HEK293 (cell line): ENCODE data around the gene TMEM183A.

Experiments used
- CTCF ChIA-PET: fragments of 350-600 bp; formaldehyde crosslinking; extraction: SDS; loops from one replicate; lab custom pipeline; 2021; ENCODE audit warnings: antibody characterized with exemption; lab: Yijun Ruan, JAX
- POLR2A ChIA-PET: fragments of 300-600 bp; formaldehyde crosslinking; extraction: SDS; loops from one replicate; lab custom pipeline; 2020; ENCODE audit warnings: antibody characterized with exemption, inconsistent platforms; lab: Yijun Ruan, JAX
- H3K27ac ChIP-seq: fragments of 200-500 bp; sonication (Bioruptor generic); 2 replicates; pipeline ENCODE4 v1.5.1; 2014; ENCODE audit warnings: low read depth, low read length, control low read depth, inconsistent platforms; ENCODE audit errors: extremely low read depth
- H3K36me3 ChIP-seq, 2 experiments: fragments of 200-500 bp in 1 of 2; sonication (Bioruptor generic) in 1 of 2; 1 replicate in 1 of 2; 2 replicates in 1 of 2; pipeline ENCODE4 v1.5.1; 2014 to 2017; ENCODE audit warnings: inconsistent platforms in 2 of 2, low read length in 2 of 2; ENCODE audit not compliant: control insufficient read depth in 2 of 2, insufficient read depth in 1 of 2
- H3K4me1 ChIP-seq: fragments of 200-500 bp; sonication (Bioruptor generic); 2 replicates; pipeline ENCODE4 v1.5.1; 2014; ENCODE audit warnings: mild to moderate bottlenecking, low read length, inconsistent platforms; ENCODE audit not compliant: control insufficient read depth, insufficient read depth
- H3K4me3 ChIP-seq: 2 replicates; pipeline ENCODE4 v1.5.1; 2011; ENCODE audit warnings: low read depth, mild to moderate bottlenecking, control low read depth, low read length, moderate library complexity
- H3K9me3 ChIP-seq: fragments of 200-500 bp; sonication (Bioruptor generic); 2 replicates; pipeline ENCODE4 v1.5.1; 2014; ENCODE audit warnings: low read depth, low read length, inconsistent platforms; ENCODE audit not compliant: control insufficient read depth, insufficient read depth
- EGR2 ChIP-seq: fragments of 450-650 bp; formaldehyde crosslinking; IDR thresholded peaks from 2 replicates; pipeline ENCODE4 v1.5.1; 2016; ENCODE audit warnings: low read depth, missing biosample characterization, missing genetic modification characterization
- HOXD13 ChIP-seq: sonication (generic); formaldehyde crosslinking; IDR thresholded peaks from 2 replicates; pipeline ENCODE4 v1.8.0; 2022; ENCODE audit warnings: missing genetic modification reagents, borderline replicate concordance
- IKZF3 ChIP-seq: fragments of 450-650 bp; IDR thresholded peaks from 2 replicates; pipeline ENCODE4 v1.5.0; 2018; ENCODE audit warnings: missing biosample characterization, mild to moderate bottlenecking, missing genetic modification characterization, moderate library complexity
- SALL2 ChIP-seq: fragments of 450-650 bp; formaldehyde crosslinking; IDR thresholded peaks from 2 replicates; pipeline ENCODE4 v1.5.0; 2017; ENCODE audit warnings: missing biosample characterization, mild to moderate bottlenecking, missing genetic modification characterization, borderline replicate concordance
- YY1 ChIP-seq: fragments of 450-650 bp; formaldehyde crosslinking; IDR thresholded peaks from 2 replicates; pipeline ENCODE4 v1.5.1; 2018; ENCODE audit warnings: missing biosample characterization, missing genetic modification characterization
- ZBTB44 ChIP-seq: fragments of 450-650 bp; IDR thresholded peaks from 2 replicates; pipeline ENCODE4 v1.5.1; 2018; ENCODE audit warnings: missing biosample characterization, mild to moderate bottlenecking, missing genetic modification characterization
- ZFHX2 ChIP-seq: fragments of 450-650 bp; formaldehyde crosslinking; conservative IDR thresholded peaks from 2 replicates; pipeline ENCODE4 v1.5.1; 2016; ENCODE audit warnings: missing biosample characterization, missing genetic modification characterization
- ZNF121 ChIP-seq: fragments of 450-650 bp; formaldehyde crosslinking; IDR thresholded peaks from 2 replicates; pipeline ENCODE4 v1.5.1; 2016; ENCODE audit warnings: missing biosample characterization, missing genetic modification characterization
- ZNF138 ChIP-seq: fragments of 450-650 bp; formaldehyde crosslinking; IDR thresholded peaks from 2 replicates; pipeline ENCODE4 v1.5.1; 2016; ENCODE audit warnings: missing biosample characterization, missing genetic modification characterization, borderline replicate concordance
- ZNF266 ChIP-seq: fragments of 450-650 bp; formaldehyde crosslinking; IDR thresholded peaks from 2 replicates; pipeline ENCODE4 v1.5.1; 2016; ENCODE audit warnings: missing biosample characterization, missing genetic modification characterization, low read depth
- ZNF510 ChIP-seq: fragments of 450-650 bp; formaldehyde crosslinking; IDR thresholded peaks from 2 replicates; pipeline ENCODE4 v1.5.1; 2018; ENCODE audit warnings: mild to moderate bottlenecking, missing genetic modification characterization, missing biosample characterization; ENCODE audit not compliant: insufficient replicate concordance
- ZNF514 ChIP-seq: fragments of 450-650 bp; formaldehyde crosslinking; IDR thresholded peaks from 2 replicates; pipeline ENCODE4 v1.5.1; 2016; ENCODE audit warnings: missing biosample characterization, missing genetic modification characterization
- ZNF529 ChIP-seq: fragments of 450-650 bp; formaldehyde crosslinking; IDR thresholded peaks from 2 replicates; pipeline ENCODE4 v1.5.1; 2017; ENCODE audit warnings: missing genetic modification characterization, missing biosample characterization; ENCODE audit not compliant: insufficient replicate concordance
- ZNF660 ChIP-seq: fragments of 450-650 bp; IDR thresholded peaks from 2 replicates; pipeline ENCODE4 v1.5.1; 2018; ENCODE audit warnings: missing biosample characterization, mild to moderate bottlenecking, missing genetic modification characterization
- ZNF677 ChIP-seq: fragments of 450-650 bp; IDR thresholded peaks from 2 replicates; pipeline ENCODE4 v1.5.0; 2018; ENCODE audit warnings: missing biosample characterization, mild to moderate bottlenecking, missing genetic modification characterization, moderate library complexity
- ZSCAN30 ChIP-seq: fragments of 450-650 bp; IDR thresholded peaks from 2 replicates; pipeline ENCODE4 v1.5.1; 2018; ENCODE audit warnings: missing biosample characterization, mild to moderate bottlenecking, missing genetic modification characterization, moderate library complexity

TMEM183A gene

GRCh38 chr1:203033287-203033686, 26.1 kb downstream of the TMEM183A start:
- no peaks in the 10 kb centered on the region for H3K36me3 ChIP-seq
- no peak for TF ChIP-seq HOXD13 (CRISPR knock-in tag)
- no peak overlapping the region for H3K27ac ChIP-seq
- POLR2A ChIA-PET = no interaction called here
- no peak overlapping the region for H3K4me3 ChIP-seq
- no peaks in the 10 kb centered on the region for H3K4me1 ChIP-seq
- CTCF ChIA-PET = interaction anchor here (0.7 to 23.3 kb wide), 4 partner anchors 11 to 234 kb away, joined by 3 to 526 read pairs (median 148); no protein-coding TSS in a partner anchor
- no peaks in the 10 kb centered on the region for H3K9me3 ChIP-seq

GRCh38 chr1:203033917-203034316, 26.7 kb downstream of the TMEM183A start:
- POLR2A ChIA-PET = no interaction called here
- Histone ChIP-seq H3K4me1 (no peaks in the 10 kb centered on the region), H3K9me3 (no peaks in the 10 kb centered on the region), H3K27ac (no peak overlapping the region), H3K4me3 (no peak overlapping the region), H3K36me3 (no peaks in the 10 kb centered on the region)
- no peak for TF ChIP-seq SALL2 (tag by site-specific recombination)
- TF ChIP-seq ZNF677 = no peak
- CTCF ChIA-PET = interaction anchor here (0.6 to 23.3 kb wide), 7 partner anchors 12 to 233 kb away, joined by 3 to 526 read pairs (median 3); no protein-coding TSS in a partner anchor

- Histone ChIP-seq H3K4me3 (no peak overlapping the region), H3K9me3 (no peaks in the 10 kb centered on the region), H3K4me1 (no peaks in the 10 kb centered on the region), H3K27ac (no peak overlapping the region), H3K36me3 (no peaks in the 10 kb centered on the region)
- ChIA-PET CTCF (interaction anchor here (0.6 to 23.3 kb wide), 8 partner anchors 12 to 232 kb away, joined by 3 to 526 read pairs (median 4); no protein-coding TSS in a partner anchor), POLR2A (interaction anchor here (0.9 kb wide), 1 partner anchor 8 kb away, joined by 3 read pairs; the partner anchor contains the start of gene PPFIA4)
- TF ChIP-seq ZNF529 (tag by site-specific recombination) (no peak), ZNF510 (tag by site-specific recombination) (no peak), ZSCAN30 (tag by site-specific recombination) (no peak), ZBTB44 (no peak), ZNF138 (tag by site-specific recombination) (no peak), YY1 (tag by site-specific recombination) (no peak)
Measured at GRCh38 chr1:203034422-203035110, 27.4 kb downstream of the TMEM183A start.

GRCh38 chr1:203035111-203036000, 28.2 kb downstream of the TMEM183A start:
- Histone ChIP-seq H3K4me1 (no peaks in the 10 kb centered on the region), H3K36me3 (no peaks in the 10 kb centered on the region), H3K4me3 (no peak overlapping the region), H3K9me3 (no peaks in the 10 kb centered on the region), H3K27ac (no peak overlapping the region)
- no peak for TF ChIP-seq IKZF3
- peak; percentile 90 for TF ChIP-seq EGR2 (tag by site-specific recombination)
- no peak for TF ChIP-seq ZNF514 (tag by site-specific recombination)
- no peak for TF ChIP-seq ZNF121 (tag by site-specific recombination)
- peak; percentile 84 for TF ChIP-seq ZNF266 (tag by site-specific recombination)
- no peak for TF ChIP-seq ZNF660 (tag by site-specific recombination)
- TF ChIP-seq ZFHX2 = peak; percentile 91
- ChIA-PET CTCF (interaction anchor here (0.6 to 23.3 kb wide), 10 partner anchors 8 to 232 kb away, joined by 3 to 526 read pairs (median 4); no protein-coding TSS in a partner anchor), POLR2A (interaction anchor here (0.9 to 1.3 kb wide), 2 partner anchors 9 to 28 kb away, joined by 3 to 5 read pairs; partner anchors contain the start of genes PPFIA4 and TMEM183A)
